ENCODE results near the gene C1orf146.

DNA sequence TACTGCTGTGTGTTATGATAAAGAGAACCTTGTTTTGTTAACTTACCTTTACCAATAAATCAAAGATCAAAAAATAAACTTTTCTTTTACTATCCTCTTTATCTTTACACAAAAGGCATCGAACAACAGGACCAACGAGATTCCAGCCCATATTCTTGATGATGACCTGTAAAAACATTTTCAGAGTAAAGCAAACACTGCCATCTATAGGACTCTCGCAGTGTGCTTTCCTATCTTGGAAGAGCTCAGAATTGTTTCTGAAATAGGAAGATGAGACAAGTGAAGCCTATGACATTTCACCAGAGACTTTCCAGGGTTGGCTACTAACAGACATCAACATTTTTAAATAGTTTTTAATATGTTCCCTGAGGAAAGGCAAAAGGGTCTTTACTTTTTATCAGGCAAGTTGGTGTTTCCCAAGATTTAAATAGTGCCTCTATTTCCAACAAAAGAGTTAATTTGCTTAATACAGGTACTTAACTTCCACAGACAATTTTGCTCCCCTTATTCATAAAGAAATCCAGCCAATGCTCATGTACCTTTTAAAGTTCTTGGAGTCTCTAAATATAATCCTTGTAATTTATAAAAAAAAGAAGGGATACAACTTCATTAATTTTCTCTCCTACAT is 73.8 kb downstream of the C1orf146 start:
- TF ChIP-seq, protein P1, sequence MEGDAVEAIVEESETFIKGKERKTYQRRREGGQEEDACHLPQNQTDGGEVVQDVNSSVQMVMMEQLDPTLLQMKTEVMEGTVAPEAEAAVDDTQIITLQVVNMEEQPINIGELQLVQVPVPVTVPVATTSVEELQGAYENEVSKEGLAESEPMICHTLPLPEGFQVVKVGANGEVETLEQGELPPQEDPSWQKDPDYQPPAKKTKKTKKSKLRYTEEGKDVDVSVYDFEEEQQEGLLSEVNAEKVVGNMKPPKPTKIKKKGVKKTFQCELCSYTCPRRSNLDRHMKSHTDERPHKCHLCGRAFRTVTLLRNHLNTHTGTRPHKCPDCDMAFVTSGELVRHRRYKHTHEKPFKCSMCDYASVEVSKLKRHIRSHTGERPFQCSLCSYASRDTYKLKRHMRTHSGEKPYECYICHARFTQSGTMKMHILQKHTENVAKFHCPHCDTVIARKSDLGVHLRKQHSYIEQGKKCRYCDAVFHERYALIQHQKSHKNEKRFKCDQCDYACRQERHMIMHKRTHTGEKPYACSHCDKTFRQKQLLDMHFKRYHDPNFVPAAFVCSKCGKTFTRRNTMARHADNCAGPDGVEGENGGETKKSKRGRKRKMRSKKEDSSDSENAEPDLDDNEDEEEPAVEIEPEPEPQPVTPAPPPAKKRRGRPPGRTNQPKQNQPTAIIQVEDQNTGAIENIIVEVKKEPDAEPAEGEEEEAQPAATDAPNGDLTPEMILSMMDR (conservative IDR thresholded peaks at IDR 0.05; ENCODE audit: low read depth, low read length), result peak; percentile 87
- TF ChIP-seq CHD1 (IDR thresholded peaks at IDR 0.05; ENCODE audit: low read depth, low read length) (no peak), MAFK (IDR thresholded peaks at IDR 0.05; ENCODE audit: low read depth, low read length) (no peak), POLR2A (IDR thresholded peaks at IDR 0.05; ENCODE audit: low read depth, low read length) (no peak), RFX5 (IDR thresholded peaks at IDR 0.05; ENCODE audit: low read depth, low read length) (no peak), MAZ (IDR thresholded peaks at IDR 0.05; ENCODE audit: borderline replicate concordance, low read depth, low read length) (no peak), NFE2L2 (IDR thresholded peaks at IDR 0.05; ENCODE audit: low read depth, low read length) (no peak), CEBPB (IDR thresholded peaks at IDR 0.05; ENCODE audit: low read depth, low read length) (no peak), RAD21 (IDR thresholded peaks at IDR 0.05; ENCODE audit: low read length) (peak; percentile 85)
